ENCODE measurements around the gene GRB10. TPM values are rescaled to one million over a fixed set of nuclear protein-coding genes. Genes with fewer than 3 reads are reported as not detected.

Gene GRB10
- total RNA-seq, 1 experiment from 2014 or later, result 0.10 TPM

- DNase-seq (ENCODE audit: low read depth), result no peak
Measured at GRCh38 chr7:50656141-50656895, 126.4 kb downstream of the GRB10 start.

- DNase-seq (ENCODE audit: low read depth), result no peak
Measured at GRCh38 chr7:50655490-50655889, 127.2 kb downstream of the GRB10 start.

DNA sequence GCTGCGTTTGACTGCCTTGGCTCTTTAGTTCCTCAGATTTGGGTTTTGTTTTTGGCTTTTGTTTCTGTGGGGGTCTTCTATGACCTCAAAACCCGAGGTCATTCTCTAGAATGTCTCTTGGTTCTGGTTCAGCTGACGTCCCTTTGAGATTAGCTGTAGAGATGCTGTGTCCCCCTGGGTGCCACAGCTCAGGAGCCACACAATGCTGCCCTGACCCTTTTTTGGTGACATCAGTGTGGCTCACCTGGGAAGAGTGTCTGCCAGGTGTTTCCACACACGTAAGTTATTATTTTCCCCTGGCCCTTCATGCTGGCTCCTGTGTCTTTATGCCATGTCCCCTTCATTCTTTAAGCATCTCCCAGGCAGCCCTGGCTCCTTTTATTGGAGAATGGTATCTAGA is 127.7 kb downstream of the GRB10 start:
- DNase-seq (ENCODE audit: low read depth), result no peak

DNA sequence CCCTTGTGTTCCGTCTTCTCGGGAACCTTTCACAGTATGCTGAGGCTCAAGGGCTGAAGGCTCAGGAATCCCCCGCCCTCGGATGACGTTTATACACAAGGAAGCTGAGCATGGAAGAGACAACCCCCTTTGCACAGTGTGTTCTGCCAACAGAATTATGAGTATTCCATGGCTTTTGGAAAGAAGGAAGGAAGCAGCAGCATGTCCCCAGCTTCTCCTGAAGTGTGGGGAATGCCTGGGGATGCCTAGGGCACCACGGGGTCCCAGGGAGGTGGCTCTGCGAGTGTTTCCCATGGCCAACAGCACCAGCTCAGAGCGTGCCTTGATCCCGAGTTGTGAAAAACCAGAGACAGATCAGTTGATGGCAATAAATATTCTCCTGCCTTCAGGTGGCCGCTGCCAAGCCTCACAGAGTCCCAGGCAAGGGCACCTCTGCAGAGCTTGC is 128.7 kb downstream of the GRB10 start:
- DNase-seq (ENCODE audit: low read depth), result no peak

DNA sequence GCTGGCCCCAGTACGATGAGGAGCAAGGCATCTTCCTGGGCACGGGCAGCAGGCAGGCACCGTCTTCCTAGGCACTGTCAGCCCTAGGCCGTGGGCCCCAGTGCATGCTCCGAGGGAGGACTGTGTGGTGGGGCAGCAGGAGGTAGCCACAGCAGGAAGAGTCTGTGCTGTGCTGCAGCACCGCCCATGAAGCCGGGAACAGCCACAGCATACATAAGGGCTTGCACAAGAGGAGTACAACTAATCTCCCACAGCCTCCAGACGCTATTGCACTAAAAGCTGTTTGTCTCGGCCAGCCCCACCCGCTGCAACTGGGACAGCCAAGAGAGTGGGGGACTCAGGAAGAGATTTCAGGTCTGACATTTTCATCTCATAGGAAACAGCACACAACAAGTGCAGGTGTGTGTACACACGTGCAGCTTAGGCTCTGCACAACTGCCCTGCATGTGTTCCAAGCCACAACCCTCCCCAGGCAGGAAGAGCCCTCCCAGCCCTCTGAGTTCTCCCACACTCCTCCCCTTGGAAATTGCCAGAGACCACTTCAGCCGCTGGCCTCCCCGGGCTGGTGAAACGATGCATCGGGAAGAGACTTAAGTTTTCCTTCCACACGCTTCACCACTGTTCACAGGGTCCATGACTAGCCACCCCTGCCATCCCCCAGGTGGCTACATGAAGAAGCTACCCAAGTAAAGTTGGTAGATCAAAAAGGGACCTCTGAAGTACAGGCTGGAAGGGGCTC is 129.4 kb downstream of the GRB10 start:
- no peak for DNase-seq (ENCODE audit: low read depth)

DNA sequence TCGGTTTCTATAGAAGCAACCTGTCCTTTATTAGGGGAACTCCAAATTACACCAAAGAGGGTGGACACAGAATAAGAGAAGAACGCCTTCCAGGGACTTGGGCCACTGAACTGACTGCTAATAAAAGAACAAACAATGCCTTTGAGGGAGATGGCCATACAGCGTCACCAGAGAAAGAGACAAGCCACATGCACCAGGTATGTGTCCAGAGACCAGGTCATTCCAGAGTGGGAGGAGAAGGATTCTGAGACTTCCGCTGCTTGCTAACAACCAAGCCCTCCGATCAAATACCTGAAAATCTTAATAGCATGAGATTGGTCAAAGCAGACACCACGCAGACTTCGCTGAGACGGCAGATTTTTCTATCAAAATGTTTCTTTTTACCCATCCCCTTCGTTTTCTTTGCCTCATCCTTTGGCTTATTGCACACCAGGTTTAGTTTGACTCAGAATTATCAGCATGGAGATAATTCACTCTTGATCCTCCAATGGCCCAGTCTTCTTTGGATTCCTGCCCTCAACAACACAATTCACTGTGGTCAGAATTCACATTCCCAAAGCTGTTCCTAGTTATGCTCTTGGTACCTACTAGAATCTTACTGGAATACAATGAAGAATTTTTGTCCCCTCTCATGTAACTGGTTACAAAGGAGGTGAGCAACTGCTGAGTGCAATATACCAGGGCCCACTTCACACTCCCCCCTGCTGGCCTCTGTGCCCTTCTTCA is 130.1 kb downstream of the GRB10 start:
- no peak for DNase-seq (ENCODE audit: low read depth)

DNA sequence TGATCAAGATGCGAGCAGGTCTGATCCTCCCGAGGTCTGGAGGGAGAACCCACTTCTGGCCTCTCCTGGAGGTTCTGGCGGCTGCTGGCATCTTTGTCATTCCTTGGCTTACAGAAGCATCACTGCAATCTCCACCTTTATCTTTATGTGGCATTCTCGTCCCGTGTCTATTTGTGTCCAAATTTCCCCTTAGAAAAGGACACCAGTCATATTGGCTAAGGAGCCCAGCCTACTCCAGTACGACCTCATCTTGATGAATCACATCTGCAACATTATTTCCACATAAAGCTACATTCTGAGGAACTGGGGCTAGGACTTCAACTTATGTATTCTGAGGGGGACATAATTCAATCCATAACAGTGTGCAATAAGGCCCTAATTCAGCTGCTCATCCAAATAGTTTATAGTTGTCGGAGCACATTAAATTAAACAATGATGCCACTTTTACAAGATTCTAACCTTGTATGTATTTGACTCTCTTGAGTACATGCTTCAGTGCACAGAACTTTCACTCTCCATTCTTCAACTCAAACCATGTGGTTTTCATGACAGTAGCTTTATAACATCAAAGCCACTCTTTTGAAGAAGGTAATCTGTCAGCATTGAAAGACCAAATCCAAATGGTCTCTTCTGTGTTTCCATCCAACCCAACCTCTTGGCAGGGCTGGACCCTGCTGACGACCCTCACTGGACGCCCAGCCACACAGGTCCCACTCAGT is 131.3 kb downstream of the GRB10 start:
- no peak for DNase-seq (ENCODE audit: low read depth)

DNA sequence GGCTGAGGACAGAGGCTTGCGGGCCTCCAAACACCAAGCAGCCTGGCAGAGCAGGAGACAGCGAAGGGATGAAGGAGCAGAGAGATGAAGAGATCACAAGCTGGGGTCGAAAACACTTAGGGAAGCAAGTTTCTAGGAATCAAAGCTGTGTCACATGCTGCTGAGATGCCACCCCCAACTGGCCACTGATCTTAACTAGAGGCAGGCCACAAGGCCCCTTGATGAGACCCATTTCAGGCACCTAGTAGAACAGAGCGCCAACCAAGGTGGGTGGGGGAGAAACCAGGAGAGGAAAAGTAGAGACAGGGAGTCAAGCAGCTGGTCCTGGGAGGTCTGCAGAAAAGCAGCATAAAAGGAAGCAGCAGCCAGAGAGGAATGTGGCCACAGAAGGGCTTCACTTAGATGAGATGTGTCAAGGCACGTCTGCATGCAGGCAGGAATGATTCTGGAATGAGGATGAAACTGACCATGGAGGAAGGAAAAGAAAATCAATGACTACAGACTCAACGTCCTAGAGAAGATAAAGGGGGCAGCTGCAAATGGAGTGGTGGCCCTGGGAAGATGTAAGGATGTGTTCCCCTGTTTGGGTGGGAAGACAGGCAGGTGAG is 132.5 kb downstream of the GRB10 start:
- DNase-seq (ENCODE audit: low read depth), result no peak

DNA sequence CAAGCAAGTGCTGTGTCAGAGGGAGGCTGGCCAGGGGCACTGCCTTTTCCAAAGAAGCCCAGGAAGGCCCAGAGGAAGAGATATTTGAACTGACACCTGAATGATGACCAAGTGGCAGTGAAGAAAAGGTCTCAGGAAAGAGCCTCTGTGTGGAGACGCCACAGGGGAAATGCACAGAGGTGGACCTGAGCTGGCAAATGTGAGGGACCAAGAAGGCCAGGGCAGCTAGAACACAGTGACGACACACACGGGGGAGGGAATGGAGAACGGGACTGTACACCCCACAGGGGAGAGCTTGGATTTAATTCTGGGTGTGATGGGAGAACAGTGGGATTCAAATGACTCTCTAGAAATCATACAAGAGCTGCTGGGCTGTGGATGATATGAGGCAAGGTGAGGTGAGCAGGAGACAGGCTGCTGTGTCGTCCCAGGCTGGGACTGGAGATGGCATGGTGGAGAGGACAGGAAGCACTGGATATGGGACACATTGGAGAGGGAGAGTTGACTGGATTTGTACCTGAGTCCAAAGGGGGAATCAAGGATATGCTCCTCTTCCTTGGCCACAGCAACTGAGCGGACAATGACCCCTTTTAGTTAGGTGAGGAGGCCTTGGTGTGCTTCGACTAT is 133.3 kb downstream of the GRB10 start:
- DNase-seq (ENCODE audit: low read depth), result no peak

DNA sequence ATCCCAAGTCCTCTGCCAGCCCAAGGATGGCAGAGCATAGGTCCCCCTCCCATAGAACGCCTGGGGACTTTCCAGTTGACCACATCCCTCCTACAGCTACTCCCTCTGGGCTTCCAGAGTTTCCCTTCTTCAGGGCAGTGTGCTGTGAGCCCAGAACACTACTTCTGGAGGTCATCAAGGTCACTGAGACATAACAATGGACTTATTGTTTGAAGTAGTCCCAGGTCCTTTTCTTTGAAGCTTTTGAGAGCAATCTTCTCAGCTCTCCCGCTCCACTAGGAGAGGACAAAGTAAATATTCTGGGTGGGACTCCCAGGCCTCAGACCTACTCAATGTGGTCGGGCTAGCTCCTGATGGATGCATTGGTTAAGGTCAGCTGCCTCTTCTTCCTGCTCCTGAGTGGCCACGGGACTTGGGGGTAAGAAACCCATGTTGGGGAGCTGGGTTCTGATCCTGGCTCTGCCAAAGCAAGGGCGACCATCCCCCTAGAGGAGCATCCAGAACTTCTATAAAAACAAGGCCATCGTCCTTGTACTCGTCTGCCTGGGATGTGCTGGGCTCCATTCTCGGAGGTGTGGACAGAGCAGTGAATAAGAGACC is 134.0 kb downstream of the GRB10 start:
- DNase-seq (ENCODE audit: low read depth), result no peak

DNA sequence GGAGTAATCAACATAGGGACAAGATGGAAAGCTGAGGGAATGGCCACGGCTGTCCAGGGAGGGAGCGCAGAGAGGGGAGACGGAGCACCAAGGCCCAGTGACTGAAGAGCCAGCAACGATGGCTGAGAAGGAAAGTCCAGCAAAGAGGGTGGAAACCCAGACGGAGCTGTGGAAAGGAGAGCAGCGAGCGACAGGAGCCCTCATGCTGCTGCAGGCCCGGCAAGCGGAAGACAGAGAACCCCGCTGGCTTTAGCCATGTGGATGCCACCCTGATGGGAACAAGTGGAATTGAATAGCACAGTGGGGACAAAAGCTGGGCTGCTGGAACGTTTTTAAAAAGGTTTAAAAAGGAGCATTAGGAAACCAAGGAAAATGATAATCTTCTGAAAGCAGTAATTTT is 134.6 kb downstream of the GRB10 start:
- DNase-seq (ENCODE audit: low read depth), result no peak

DNA sequence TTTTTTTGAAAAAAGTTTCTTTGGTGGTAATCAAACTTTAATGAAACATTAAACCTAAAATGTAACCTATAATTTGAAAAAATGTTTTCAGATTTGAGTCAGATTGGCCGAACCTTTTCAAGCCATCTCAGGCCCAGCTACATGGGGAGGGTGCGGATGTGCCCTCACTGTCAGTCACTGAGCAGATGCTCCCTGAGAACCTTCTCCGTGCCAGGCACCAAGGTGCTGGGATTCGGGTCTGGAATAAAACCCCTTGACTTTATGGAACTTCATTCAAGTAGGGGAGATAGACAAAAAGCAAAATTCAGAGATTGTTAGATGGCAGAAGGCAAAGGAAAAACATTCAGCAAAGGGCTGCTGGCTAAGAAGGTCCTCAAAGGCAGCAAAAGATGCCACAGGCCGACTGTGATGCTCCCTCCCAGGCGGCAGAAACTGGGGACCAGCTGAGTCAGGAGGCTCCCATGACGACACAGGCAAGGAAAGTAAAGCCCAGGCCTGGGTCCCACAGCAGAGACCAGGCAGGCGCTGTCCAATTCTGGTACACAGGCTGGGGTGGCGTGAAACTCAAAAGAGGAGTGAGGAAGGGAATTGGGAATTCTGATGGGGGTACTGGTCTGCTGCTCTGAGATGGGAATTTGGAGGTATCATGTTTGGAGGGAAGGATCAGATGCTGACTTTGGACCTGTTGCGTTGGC is 135.3 kb downstream of the GRB10 start:
- DNase-seq (ENCODE audit: low read depth), result no peak

DNA sequence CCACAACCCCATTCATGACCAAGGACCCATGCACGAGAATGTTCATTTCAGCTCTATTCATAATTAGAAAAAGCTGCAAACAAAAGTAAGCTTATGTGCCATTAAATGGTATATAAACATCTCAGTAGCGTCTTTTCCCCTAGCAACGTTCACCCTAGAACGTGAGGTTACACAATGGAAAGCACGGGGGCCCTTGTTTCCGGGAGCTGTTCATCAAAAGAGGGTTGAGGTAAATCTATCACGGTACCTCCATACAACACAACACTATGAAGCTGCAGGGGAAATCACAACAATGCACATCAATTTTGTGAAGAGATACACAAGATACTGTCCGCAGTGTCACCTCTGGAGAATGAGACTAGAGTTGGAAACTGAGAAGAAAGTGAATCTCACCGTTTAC is 136.6 kb downstream of the GRB10 start:
- no peak for DNase-seq (ENCODE audit: low read depth)

DNA sequence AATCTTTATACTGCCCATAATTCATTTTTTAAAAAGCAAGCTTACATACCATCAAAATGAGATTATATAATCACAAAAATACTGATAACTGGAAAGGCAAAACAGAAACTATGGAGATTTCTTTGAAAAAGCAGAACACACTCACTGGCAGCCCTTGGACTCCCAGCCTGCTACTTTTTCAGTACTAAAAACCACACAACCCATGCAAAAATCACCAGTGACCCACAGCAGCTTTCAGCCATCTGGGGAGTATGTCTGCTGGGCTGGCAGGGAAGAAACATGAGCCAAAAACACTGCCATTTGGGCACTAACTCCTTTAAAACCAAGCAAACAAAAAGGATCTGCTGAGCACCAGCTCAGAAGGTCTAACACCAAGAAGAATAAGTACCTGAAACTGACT is 137.5 kb downstream of the GRB10 start:
- DNase-seq (ENCODE audit: low read depth), result no peak

GRCh38 chr7:50644586-50644985 is 138.1 kb downstream of the GRB10 start:
- DNase-seq (ENCODE audit: low read depth), result no peak

- DNase-seq (ENCODE audit: low read depth), result no peak
Measured at GRCh38 chr7:50644114-50644513, 138.6 kb downstream of the GRB10 start.

GRCh38 chr7:50641442-50642405 is 141.0 kb downstream of the GRB10 start:
- peak; percentile 33 for DNase-seq (ENCODE audit: low read depth)

DNA sequence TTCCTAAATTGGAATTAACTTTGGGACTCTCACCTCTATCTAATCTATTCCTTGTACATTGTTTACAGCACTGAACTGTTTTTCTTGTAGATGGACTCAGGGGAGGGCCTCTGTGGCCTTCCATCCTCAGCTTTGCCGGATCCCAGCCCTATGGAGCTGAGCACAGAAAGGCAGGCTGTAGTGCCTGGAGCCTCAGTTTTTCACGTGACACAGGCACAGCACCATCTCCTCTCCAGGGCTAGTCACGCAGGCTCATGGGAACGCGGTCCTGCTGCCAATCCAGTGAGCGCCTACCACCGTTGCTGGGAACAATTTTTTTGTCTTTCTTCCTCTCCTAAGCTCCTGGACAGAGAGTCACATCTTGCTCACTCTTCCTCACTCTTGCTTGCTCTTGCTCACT is 141.9 kb downstream of the GRB10 start:
- DNase-seq (ENCODE audit: low read depth), result no peak

DNA sequence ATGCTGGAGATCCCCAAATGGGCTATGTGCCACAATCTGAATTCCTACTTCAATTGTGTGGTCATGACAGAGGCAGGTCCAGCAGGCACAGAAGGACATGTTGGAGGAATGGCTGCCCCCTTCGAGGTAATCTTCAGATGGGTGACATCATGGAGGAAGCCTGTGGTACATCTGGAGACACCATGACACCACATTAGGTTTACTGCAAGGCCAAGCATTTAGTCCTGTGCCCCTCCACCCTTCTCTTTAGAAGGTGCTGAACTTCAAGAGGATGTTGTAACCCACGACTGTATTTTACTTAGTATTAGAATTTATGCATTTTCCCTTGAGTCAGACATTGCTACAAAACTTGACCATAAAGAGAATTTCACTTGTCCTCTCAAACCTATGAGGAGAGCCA is 142.4 kb downstream of the GRB10 start:
- no peak for DNase-seq (ENCODE audit: low read depth)
